Skin of body (tissue), 2 donors: ENCODE measurements around the gene OR1E1. TPM values are rescaled to one million over a fixed set of nuclear protein-coding genes. Genes with fewer than 3 reads are reported as not detected.
"Not testable (repeated sequence)": the region's sequence is repeated elsewhere in the genome, so short reads cannot be mapped to it uniquely, and the experiment has no call there.

Experiments
- DNase-seq: peaks from one replicate; lab custom pipeline; 2025; lab: John Stamatoyannopoulos, UW
- total RNA-seq: library from RNA; depleted of rRNA; stranded (reverse); fragments of >200 nt; gene quantifications from one replicate; pipeline ENCODE4 v1.2.3, GENCODE V29; 2014

The OR1E1 gene
- total RNA-seq, result not detected

GRCh38 chr17:3398310-3398709 is at the start of gene OR1E1:
OR1E1 (minus strand) TSS chr17:3398410; CDS start chr17:3398410, 0 bp downstream.
- no peak for DNase-seq

- no peak for DNase-seq
These were observed 49.4 kb upstream of the OR1E1 start for GRCh38 chr17:3447625-3448024.

- DNase-seq, result no peak
These were observed 42.2 kb upstream of the OR1E1 start for GRCh38 chr17:3440451-3440850.

GRCh38 chr17:3438368-3438767 is 40.2 kb upstream of the OR1E1 start:
- no peak for DNase-seq

GRCh38 chr17:3433741-3434140 is 35.5 kb upstream of the OR1E1 start, which contains the start of gene OR1E2:
OR1E2 (minus strand) TSS chr17:3433841; CDS start chr17:3433841, 0 bp downstream.
- DNase-seq, result no peak

- DNase-seq, result not testable (repeated sequence)
These were observed 35.0 kb upstream of the OR1E1 start for GRCh38 chr17:3433215-3433614.

GRCh38 chr17:3418222-3418621 is 20.0 kb upstream of the OR1E1 start:
- no peak for DNase-seq

GRCh38 chr17:3415610-3416009 is 17.4 kb upstream of the OR1E1 start:
- no peak for DNase-seq

- not testable (repeated sequence) for DNase-seq
These were observed 14.0 kb upstream of the OR1E1 start for GRCh38 chr17:3412216-3412615.

- DNase-seq, result no peak
These were observed 12.9 kb upstream of the OR1E1 start, which contains the start of gene OR3A3 for GRCh38 chr17:3411070-3411469. OR3A3 (plus strand) TSS chr17:3411370.

- DNase-seq, result not testable (repeated sequence)
These were observed 5.6 kb upstream of the OR1E1 start for GRCh38 chr17:3403856-3404255.

- no peak for DNase-seq
These were observed 3.6 kb upstream of the OR1E1 start for GRCh38 chr17:3401786-3402185.

- no peak for DNase-seq
These were observed 1.8 kb upstream of the OR1E1 start for GRCh38 chr17:3400055-3400454.

GRCh38 chr17:3397801-3398200 is 409 bp downstream of the OR1E1 start:
- not testable (repeated sequence) for DNase-seq

GRCh38 chr17:3389791-3390190 is 8.4 kb downstream of the OR1E1 start:
- no peak for DNase-seq

- no peak for DNase-seq
These were observed 12.1 kb downstream of the OR1E1 start, which contains the start of gene OR3A2 for GRCh38 chr17:3385869-3386816. OR3A2 (minus strand) TSS chr17:3386308.

- DNase-seq, result no peak
These were observed 16.3 kb downstream of the OR1E1 start for GRCh38 chr17:3381957-3382356.

GRCh38 chr17:3378321-3378720 is 19.9 kb downstream of the OR1E1 start:
- no peak for DNase-seq

- DNase-seq, result not testable (repeated sequence)
These were observed 27.0 kb downstream of the OR1E1 start for GRCh38 chr17:3371167-3371566.
